Bone marrow (tissue), 2 donors: ENCODE data around the gene NSUN6.

ENCODE experiments used
- DNase-seq, 2 donors: peaks; one replicate each; lab custom pipeline; 2025; lab: John Stamatoyannopoulos, UW

Gene NSUN6

GRCh38 chr10:18563003-18563726, 88.2 kb downstream of the NSUN6 start:
- no peak for DNase-seq

- DNase-seq, result no peak
Observed at GRCh38 chr10:18561861-18562551, 89.4 kb downstream of the NSUN6 start.

- no peak for DNase-seq
Observed at GRCh38 chr10:18557960-18558359, 93.4 kb downstream of the NSUN6 start.

GRCh38 chr10:18556522-18557147, 94.8 kb downstream of the NSUN6 start:
- no peak for DNase-seq

GRCh38 chr10:18554479-18554878, 96.9 kb downstream of the NSUN6 start:
- no peak for DNase-seq

- DNase-seq, result no peak
Observed at GRCh38 chr10:18551473-18551872, 99.9 kb downstream of the NSUN6 start.

- no peak for DNase-seq
Observed at GRCh38 chr10:18549105-18549504, 102.3 kb downstream of the NSUN6 start.

GRCh38 chr10:18545621-18546305, 105.6 kb downstream of the NSUN6 start:
- no peak for DNase-seq

- DNase-seq, result no peak
Observed at GRCh38 chr10:18542832-18543231, 108.6 kb downstream of the NSUN6 start.

- DNase-seq, result no peak
Observed at GRCh38 chr10:18540195-18540594, 111.2 kb downstream of the NSUN6 start.

- DNase-seq, result no peak
Observed at GRCh38 chr10:18539335-18539734, 112.1 kb downstream of the NSUN6 start.

GRCh38 chr10:18533896-18534295, 117.5 kb downstream of the NSUN6 start:
- DNase-seq, result no peak

GRCh38 chr10:18532881-18533535, 118.4 kb downstream of the NSUN6 start:
- no peak for DNase-seq

- DNase-seq, result no peak
Observed at GRCh38 chr10:18528292-18528691, 123.1 kb downstream of the NSUN6 start.

GRCh38 chr10:18527687-18528086, 123.7 kb downstream of the NSUN6 start:
- no peak for DNase-seq

- no peak for DNase-seq
Observed at GRCh38 chr10:18523858-18524257, 127.5 kb downstream of the NSUN6 start.

GRCh38 chr10:18523025-18523424, 128.4 kb downstream of the NSUN6 start:
- no peak for DNase-seq

- DNase-seq, result no peak
Observed at GRCh38 chr10:18516851-18517250, 134.5 kb downstream of the NSUN6 start.

GRCh38 chr10:18514537-18514936, 136.8 kb downstream of the NSUN6 start:
- DNase-seq, result no peak

GRCh38 chr10:18508587-18508986, 142.8 kb downstream of the NSUN6 start:
- DNase-seq, result no peak

- DNase-seq, result no peak
Observed at GRCh38 chr10:18505456-18506118, 145.8 kb downstream of the NSUN6 start.

- no peak for DNase-seq
Observed at GRCh38 chr10:18504161-18504560, 147.2 kb downstream of the NSUN6 start.
